GM13976 (cell line): ENCODE data around the gene LPCAT2.

Experiments used
- DNase-seq: peaks from one replicate; pipeline ENCODE4 v3.0.0; 2012; ENCODE audit warnings: low spot score
- in situ Hi-C: fragments of 300-500 bp; cut with MboI; formaldehyde crosslinking; loops from one replicate; pipeline ENCODE4 v1.12.0; 2022; ENCODE audit warnings: low sequenced_read_pairs, mixed read lengths, inconsistent platforms; ENCODE audit not compliant: unreplicated experiment
- TF ChIP-seq, protein P1 (sequence below): IDR thresholded peaks from 2 replicates; pipeline ENCODE4 v1.5.1; 2012; ENCODE audit warnings: borderline replicate concordance, mild to moderate bottlenecking; ENCODE audit not compliant: insufficient read depth; ENCODE audit errors: extremely low read depth, missing control alignments, control extremely low read depth

LPCAT2 gene

DNA sequence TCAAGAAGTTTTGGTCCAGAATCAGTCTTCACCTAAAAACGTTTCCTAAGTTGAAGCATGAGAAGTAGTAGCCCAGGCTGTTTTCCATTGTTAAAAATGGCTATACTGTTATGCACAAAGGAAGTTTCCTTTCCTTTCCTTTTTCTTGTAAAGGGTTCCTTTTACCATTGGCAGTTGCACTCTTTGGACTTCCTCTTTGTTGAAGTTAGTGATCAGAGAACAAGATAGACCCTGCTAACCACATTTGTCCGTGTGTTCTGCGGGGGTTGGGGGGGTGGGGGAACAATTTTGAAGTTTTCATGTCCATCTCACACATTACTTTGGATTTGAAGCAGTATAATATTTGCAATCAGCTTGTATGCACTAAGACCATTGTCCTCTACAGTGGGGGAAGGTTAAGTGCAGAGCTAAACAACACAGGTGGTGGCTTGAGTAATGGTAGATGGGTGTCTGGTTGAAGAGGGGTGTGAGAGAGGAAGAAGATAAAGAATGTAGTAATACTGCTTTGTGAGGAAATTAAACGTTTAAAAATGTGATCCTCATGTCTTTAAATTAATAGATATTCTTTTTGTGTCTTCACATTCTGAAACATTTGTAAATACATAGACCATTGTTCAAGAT lies 1.4 kb downstream of the LPCAT2 start:
- TF ChIP-seq, protein P1, sequence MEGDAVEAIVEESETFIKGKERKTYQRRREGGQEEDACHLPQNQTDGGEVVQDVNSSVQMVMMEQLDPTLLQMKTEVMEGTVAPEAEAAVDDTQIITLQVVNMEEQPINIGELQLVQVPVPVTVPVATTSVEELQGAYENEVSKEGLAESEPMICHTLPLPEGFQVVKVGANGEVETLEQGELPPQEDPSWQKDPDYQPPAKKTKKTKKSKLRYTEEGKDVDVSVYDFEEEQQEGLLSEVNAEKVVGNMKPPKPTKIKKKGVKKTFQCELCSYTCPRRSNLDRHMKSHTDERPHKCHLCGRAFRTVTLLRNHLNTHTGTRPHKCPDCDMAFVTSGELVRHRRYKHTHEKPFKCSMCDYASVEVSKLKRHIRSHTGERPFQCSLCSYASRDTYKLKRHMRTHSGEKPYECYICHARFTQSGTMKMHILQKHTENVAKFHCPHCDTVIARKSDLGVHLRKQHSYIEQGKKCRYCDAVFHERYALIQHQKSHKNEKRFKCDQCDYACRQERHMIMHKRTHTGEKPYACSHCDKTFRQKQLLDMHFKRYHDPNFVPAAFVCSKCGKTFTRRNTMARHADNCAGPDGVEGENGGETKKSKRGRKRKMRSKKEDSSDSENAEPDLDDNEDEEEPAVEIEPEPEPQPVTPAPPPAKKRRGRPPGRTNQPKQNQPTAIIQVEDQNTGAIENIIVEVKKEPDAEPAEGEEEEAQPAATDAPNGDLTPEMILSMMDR = no peak
- in situ Hi-C loops = no loop called here

DNA sequence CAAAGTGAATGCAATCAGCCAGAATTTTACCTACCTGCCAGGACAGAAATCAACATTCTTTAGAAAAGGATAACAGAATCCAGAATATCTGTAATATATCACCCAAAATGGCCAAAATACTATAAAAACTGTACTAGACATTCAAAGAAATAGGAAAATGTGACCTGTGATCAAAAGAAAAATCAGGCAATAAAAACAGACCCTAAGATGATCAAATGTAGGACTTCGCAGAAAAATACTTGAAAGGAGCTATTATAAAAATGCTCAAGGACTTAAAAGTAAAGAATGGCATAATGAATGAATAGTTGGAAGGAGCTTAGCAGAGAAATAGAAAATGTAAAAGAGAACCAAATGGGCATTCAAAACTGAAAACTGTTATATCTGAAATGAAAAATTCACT lies 4.1 kb downstream of the LPCAT2 start:
- no peak for DNase-seq
- in situ Hi-C loops = no loop called here
- TF ChIP-seq, protein P1 = no peak

More for the DNA sequence above, 1.4 kb downstream of the LPCAT2 start:
- no peak for DNase-seq

DNA sequence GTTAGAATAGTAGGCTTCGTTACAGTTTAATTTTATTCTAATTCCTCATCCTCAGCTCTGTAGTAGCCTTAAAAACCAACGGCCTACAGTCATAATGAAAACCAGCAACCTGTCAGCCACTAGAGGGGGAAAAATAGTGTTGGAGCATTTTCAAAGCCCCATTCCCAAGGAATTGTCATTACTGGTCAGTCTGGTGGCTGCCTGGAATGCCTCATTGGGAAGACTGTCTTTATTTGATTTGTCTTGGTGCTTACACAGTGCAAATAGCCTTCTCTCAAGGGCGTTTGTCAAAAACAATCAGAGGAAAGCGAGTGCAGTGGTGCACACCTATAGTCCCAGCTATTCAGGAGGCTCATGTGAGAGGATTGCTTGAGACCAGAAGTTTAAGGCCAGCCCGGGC lies 4.7 kb downstream of the LPCAT2 start:
- TF ChIP-seq, protein P1 = no peak
- in situ Hi-C loops = no loop called here
- DNase-seq = no peak

DNA sequence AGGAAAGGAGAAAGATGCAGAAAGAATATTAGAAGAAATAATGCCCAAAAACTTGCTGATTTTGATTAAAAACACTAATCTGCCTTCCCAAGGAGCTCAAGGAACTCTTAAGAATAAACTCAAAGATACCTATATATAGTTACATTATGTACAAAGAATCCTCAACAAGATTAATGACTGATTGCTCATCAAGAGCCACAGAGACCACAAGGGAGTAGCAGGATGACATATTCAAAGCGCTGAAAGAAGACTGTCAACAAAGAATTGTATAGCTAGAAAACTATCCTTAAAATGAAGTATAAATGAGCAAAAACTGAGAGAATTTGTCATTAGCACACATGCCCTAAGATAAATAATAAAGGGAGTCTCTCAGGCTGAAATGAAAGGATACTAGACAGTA lies 6.2 kb downstream of the LPCAT2 start:
- TF ChIP-seq, protein P1 = no peak
- DNase-seq = no peak
- in situ Hi-C loops = no loop called here

DNA sequence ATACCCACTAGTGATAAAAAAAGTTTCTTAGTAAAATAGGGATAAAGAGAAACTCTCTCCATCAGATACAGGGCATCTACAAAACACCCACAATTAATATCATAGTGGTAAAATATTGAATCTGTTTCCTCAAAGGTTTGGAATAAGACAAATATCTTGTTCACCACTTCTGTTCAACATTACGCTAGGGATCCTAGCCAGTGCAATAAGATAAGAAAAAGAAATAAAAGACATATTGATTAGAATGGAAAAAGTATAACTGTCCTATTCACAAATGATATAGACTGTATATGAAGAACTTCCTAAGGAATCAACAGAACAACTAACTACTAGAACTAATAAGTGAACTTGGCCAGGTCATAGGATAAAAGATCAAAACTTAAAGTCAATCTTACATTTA lies 12.9 kb downstream of the LPCAT2 start:
- TF ChIP-seq, protein P1 = no peak
- DNase-seq = no peak
- in situ Hi-C loops = no loop called here

DNA sequence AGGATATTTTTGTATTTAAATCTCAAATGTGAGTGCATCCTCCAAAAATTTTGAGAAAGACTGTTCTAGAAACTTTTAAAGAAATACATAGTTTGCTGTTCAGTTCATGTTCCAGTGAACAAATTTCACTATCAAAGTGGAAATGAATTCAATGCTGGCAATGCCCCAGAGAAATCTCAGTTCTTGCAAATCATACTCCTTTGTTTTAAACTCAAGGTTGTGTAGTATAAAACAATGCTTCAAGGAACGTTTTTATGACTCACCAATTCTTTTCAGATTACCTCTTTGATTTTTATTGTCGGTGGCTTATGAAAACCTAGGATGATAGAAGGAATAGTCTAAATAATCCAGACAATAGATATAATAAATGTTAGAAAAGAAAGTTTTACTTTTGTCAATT lies 17.6 kb downstream of the LPCAT2 start:
- no peak for DNase-seq
- in situ Hi-C loops = no loop called here
- TF ChIP-seq, protein P1 = no peak
